NOMO-1 (cell line): ENCODE measurements around the gene GLIS1.

Experiments used
- DNase-seq, 2 experiments: peaks; one replicate each; lab custom pipeline; 2025; ENCODE audit not compliant: unreplicated experiment in 2 of 2; lab: John Stamatoyannopoulos, UW

The GLIS1 gene

GRCh38 chr1:53517109-53517508 lies 221.9 kb downstream of the GLIS1 start:
- DNase-seq = no peak

- no peak for DNase-seq
These were observed 222.8 kb downstream of the GLIS1 start for GRCh38 chr1:53516181-53516580.

GRCh38 chr1:53514436-53514835 lies 224.5 kb downstream of the GLIS1 start:
- no peak for DNase-seq

- DNase-seq = no peak
These were observed 225.1 kb downstream of the GLIS1 start for GRCh38 chr1:53513846-53514245.

GRCh38 chr1:53512807-53513755 lies 225.9 kb downstream of the GLIS1 start:
- no peak for DNase-seq

- no peak for DNase-seq
These were observed 226.8 kb downstream of the GLIS1 start for GRCh38 chr1:53511933-53512806.

GRCh38 chr1:53511323-53511932 lies 227.5 kb downstream of the GLIS1 start:
- DNase-seq = no peak

- DNase-seq = no peak
These were observed 228.7 kb downstream of the GLIS1 start for GRCh38 chr1:53510215-53510614.

- DNase-seq = no peak
These were observed 229.2 kb downstream of the GLIS1 start for GRCh38 chr1:53509775-53510174.

- peak; percentile 84 to 88 for DNase-seq
These were observed 229.8 kb downstream of the GLIS1 start for GRCh38 chr1:53508991-53509666.

- DNase-seq = no peak
These were observed 230.6 kb downstream of the GLIS1 start for GRCh38 chr1:53508056-53508990.

GRCh38 chr1:53507116-53507820 lies 231.7 kb downstream of the GLIS1 start:
- DNase-seq = no peak

GRCh38 chr1:53506355-53507050 lies 232.5 kb downstream of the GLIS1 start:
- no peak for DNase-seq

- no peak for DNase-seq
These were observed 233.1 kb downstream of the GLIS1 start for GRCh38 chr1:53505891-53506290.

GRCh38 chr1:53505401-53505800 lies 233.6 kb downstream of the GLIS1 start:
- DNase-seq = no peak

GRCh38 chr1:53504901-53505300 lies 234.1 kb downstream of the GLIS1 start:
- DNase-seq = no peak

- no peak for DNase-seq
These were observed 235.3 kb downstream of the GLIS1 start for GRCh38 chr1:53503433-53504217.
